ENCODE data around the gene GSPT1. TPM values are rescaled to one million over a fixed set of nuclear protein-coding genes. Genes with fewer than 3 reads are reported as not detected.

GSPT1 gene
- total RNA-seq, 1 donor from 2014 or later = 32.1 TPM

DNA sequence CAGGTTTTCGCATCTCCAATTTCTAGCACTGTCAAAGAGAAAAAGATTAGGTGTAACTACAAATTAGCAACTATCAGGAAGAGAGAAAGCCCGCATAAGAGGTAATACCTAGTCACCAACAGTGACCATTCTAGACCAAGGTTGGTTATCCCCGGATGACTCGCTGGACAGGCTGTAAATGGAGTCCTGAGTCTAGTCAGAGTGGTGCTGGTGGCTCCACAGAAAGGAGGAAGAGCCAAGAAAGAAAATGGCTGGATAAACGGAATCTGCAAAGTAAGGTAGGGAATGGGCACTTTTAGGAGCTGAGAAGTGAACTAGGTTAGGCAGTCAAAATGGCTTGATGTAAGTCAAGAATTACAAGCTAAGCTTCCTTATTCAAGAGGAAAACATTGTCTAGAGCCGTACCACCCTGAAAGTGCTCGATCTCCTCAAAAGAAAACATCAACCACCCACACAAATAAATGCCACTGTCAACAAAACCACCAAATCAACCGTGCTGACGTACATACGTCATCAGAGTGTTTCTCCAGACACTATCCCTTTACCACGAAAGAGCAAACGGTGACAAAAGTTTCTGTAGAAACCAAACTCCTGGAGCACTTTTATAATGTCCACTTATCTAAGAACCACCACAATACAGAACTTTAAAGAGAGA is 2.2 kb downstream of the GSPT1 start:
- peak in 1 of 2 donors; percentile 43 for DNase-seq (ENCODE audit: low read depth in 2 of 2)

DNA sequence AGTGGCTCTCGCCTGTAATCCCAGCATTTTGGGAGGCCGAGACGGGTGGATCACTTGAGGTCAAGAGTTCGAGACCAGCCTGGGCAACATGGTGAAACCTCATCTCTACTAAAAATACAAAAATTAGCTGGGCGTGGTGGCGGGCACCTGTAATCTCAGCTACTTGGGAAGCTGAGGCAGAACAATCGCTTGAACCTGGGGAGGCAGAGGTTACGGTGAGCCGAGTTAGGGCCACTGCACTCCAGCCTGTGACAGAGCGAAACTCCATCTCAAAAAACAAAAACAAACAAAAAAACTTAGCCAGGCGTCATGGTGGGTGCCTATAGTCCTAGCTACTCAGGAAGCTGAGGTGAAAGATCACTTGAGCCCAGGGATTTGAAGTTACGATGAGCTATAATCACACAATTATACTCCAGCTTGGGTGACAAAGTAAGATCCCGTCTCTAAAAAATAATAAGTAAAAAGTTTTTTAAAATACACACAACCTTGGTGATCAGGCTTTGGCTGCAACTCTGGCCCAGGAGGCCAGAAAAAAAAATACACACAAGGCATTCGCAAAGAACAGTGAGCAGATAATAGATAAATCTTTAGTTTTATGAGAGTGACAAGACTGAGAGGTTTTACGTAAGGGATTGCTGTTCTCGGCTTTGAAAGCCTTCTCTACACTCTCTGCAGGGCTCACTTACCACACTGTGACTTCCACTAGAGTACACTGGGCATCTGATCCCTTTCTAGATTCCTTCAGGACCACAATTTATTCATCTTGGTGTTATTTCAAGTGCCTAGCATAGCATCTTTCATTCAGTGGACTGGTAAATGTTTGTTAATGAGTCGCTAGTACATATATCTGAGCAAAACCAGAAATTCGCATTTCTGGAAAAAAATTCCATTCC is 5.9 kb downstream of the GSPT1 start:
- no peak for DNase-seq (ENCODE audit: low read depth in 2 of 2)

DNA sequence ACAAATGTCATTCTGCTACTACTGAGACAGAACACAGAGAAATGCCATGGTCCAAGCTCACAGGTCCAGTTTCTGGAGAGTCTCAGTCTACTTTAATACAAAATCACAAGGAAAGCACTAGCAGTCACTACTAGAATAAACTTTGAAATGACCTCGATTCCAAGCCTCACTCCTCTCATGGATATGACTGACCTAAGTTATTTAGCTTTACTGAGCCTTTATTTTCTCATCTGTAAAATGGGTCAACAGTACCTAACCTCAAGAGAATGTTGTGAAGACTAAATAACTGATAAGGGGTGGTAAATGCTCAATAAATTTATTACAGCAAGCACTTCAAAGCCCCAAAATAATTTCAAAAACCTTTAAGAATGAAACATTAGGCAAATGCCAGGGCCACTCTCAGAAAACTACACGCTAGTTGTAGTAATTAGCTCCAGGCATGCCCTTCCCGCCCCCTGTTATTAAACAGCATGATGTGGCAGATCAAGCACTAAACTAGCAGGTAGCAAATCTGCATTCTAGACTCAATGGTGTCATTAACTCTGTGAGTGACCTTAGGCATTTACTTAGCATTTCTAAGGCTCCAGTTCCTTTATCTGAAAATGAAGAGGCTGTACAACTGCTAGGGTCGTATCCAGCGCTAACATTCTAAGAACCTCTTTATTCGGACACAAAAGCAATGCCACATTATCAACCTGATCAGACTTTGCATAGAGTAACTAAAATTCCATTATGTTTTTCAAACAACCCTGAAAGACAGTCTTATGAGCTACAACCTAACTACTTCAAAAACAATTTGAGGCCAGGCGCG is 8.4 kb downstream of the GSPT1 start:
- DNase-seq (ENCODE audit: low read depth in 2 of 2) = no peak

DNA sequence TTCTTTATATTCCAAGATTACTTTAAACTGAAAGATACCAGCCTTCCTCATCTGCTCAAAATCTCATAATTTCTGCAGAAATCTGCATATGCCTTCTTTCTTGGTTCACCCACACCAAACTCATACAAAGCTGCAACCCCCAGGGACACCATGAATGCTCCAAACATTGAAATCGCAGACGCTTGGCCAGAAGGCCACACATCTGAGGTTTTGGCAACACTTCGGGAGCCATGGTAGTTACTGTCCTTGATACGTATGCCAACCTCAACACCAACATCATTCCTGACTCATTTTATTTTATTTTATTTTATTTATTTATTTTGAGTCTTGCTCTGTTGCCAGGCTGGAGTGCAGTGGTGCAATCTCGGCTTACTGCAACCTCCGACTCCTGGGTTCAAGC is 11.8 kb downstream of the GSPT1 start:
- DNase-seq (ENCODE audit: low read depth in 2 of 2) = no peak

DNA sequence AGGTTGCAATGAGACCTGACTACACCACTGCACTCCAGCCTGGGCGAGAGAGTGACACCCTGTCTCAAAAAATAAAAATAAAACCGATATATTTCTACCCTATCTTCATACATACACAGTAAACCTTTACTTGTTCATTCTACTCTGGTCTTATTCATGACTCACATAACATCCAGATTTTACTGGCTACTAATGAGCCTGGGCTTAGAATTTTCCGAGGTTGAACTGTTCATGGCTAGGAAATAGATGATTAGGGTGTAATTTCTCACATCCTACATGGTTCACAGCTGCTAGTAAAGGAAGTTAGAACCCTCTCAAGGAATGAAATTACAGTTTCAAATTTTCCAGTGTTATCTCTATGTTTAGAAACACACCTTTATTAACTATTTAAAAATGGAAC is 14.7 kb downstream of the GSPT1 start:
- DNase-seq (ENCODE audit: low read depth in 2 of 2) = peak in 1 of 2 donors; percentile 59

DNA sequence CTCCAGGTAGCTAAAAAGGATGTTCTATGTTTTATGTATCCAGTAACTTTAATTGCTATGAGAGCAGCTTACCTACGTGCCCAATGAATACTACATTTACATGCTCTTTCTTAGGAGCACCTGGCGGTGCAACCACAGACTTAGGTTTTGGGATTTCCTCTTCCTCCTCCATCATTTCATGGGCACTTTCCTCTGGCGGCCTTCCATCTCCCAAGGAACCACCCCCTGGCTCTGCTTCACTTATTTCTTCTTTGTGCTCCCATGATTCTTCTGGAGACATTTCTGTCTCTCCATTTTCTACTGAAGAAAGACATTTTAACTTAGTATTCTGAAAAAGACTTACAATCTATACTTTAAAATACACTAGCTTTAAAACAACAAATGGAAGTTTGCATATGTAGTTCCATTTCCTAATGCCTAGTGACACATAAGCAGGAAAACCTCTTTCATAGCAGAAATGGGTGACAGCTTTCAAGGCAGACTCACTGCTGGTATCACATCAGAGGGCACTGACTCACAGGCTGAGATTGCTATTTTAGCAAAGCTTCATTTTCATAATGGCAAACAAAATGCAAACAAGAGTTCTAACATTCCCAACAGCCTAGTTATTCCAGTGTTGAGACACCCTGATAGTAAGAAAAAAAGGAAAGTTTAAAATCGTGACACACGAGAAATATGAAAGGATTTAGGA is 19.1 kb downstream of the GSPT1 start:
- DNase-seq (ENCODE audit: low read depth in 2 of 2) = peak; percentile 45 to 80

DNA sequence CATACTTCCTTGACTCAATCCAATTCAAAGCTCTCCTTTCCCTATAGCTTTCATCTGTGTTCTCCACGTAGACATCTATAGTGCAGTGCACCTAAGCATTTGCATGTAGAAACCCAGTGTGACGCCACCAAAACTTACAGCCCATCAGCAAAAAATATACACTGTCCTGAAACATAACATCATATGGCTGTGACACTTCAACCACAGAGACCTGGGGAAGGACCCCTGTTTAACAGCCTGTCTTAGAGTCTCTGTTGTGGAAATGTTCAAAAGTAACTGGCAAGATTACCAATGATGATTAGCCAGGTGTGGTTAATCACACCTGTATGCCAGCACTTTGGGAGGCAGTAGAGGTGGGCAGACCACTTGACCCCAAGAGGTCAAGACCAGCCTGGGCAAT is 22.2 kb downstream of the GSPT1 start:
- no peak for DNase-seq (ENCODE audit: low read depth in 2 of 2)

DNA sequence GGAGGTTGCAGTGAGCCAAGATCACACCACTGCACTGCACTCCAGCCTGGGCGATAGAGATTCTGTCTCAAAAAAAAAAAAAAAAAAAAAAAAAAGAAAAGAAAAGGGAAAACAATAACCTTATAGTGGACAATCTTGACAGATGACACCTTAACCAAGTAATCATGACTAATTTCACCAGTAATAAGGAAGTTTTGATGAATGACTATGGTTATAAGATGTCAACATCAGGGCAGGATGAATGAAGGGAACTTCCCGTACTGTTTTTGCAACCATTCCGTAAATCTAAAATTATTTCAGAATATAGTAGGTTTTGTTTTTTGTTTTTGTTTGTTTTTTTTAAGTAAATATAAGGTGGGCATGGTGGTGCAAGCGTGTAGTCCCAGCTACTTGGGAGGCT is 23.0 kb downstream of the GSPT1 start:
- DNase-seq (ENCODE audit: low read depth in 2 of 2) = no peak

DNA sequence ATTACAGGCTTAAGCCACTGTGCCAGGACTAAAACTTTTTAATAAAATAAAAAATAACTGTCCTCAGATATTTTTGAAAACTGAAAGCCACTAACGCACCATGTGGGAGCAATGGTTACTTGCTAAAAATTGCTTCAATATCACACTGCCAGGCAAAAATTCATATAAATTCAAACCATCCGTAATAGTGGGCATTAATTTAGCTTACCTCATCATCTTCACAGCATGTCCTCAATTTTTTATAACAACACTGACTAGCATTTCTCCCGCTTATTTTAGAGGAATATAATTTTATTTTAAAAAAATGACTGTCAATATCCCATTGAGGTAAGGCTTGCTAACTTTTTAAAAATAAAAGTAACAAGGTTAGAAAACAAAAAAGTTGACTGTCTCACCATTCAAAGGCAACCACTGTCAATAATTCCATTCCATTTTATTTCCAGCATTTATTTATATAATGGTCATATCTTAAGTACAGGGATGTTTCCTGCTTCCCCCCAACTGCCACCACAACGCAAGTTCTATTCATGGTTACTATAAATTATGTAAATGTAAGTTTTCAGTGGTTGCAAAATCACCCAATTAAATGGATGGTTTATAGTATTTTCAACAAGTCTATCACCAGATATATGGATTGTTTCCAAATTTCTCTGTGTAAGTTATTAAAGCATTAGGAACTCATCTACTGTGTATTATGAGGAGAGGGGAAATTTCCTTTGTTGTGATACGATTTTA is 25.4 kb downstream of the GSPT1 start:
- no peak for DNase-seq (ENCODE audit: low read depth in 2 of 2)

DNA sequence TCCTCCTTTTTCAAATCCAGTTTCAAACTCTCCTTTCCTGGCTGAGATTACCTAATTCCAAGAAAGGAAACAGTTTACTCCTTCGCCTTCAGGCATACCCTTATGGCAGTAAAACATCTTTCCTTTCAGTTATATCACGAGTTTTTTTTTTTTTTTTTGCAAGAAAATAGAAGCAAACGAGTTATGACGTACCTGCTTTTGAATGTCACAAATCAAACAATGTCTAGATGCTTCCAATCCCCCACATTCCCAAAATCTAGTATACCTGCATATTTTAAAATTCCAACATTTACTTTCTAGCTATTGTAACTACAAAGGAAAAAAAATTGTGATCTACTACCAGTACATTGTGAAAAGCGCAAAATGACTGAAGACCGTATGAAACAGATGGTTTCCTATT is 28.9 kb downstream of the GSPT1 start:
- DNase-seq (ENCODE audit: low read depth in 2 of 2) = no peak

DNA sequence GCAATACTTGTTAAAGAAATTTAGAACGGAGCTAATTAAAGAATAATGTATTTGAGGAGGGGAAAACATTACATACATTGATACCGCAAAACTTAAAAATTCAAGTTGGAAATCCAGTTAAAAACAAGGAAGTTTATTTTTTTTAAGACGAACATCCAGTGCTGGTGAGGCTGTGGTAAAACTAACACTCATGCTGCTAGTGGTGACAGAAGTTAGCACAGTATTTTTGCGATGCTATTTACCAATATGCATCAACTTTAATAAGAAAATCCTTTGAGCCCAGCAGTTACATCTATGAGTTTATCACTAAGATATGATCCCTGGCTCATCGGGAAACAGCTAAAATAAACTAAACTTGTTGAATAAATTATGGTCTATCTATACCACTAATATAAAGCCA is 31.7 kb downstream of the GSPT1 start:
- no peak for DNase-seq (ENCODE audit: low read depth in 2 of 2)

DNA sequence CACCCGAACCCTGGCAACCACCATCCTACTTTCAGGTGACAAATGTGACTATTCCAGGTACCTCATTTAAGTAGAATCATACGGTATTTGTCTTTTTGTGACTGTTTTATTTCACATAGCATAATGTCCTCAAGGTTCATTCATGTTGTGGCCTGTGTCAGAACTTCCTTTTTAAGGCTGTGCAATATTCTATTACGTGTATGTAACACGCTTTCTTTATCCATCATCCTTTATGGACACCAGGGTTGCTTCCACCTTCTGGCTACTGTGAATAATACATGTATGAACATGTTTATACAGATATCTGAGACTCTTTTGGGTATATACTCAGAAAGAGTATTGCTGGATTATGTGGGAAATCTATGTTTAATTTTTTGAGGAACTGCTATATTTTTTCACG is 35.7 kb downstream of the GSPT1 start:
- DNase-seq (ENCODE audit: low read depth in 2 of 2) = no peak

DNA sequence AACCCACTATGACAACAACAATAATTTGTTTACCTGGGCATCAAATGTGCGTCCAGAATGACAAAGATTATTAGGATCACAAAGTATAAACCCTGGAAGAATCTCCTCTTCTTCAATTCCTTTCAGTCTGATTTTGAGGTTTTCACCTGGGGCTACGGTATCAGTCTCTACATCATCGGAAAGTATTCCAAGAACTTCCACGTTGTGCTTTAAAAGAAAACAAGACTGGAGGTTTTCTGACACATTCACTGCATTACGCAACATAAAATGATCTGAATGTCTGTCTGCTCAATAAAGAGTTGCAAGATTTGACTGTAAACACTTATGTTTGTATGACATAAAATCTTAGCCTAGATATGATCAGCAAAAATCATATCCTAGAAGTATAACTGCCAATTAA is 38.4 kb downstream of the GSPT1 start:
- DNase-seq (ENCODE audit: low read depth in 2 of 2) = no peak

DNA sequence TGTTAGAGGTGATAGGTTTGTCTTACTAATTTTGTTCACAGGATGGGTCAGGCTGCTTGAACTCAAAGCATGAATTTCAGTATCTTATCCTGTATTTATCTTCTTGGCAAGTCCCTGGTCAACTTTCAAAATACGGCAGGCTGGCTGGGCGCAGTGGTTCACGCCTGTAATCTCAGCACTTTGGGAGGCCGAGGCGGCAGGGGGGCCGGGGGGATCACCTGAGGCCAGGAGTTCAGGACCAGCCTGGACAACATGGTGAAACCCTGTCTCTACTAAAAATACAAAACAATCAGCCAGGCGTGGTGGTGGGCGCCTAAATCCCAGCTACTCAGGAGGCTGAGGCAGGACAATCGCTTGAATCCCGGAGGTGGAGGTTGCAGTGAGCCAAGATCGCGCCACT is 39.5 kb downstream of the GSPT1 start:
- DNase-seq (ENCODE audit: low read depth in 2 of 2) = no peak

DNA sequence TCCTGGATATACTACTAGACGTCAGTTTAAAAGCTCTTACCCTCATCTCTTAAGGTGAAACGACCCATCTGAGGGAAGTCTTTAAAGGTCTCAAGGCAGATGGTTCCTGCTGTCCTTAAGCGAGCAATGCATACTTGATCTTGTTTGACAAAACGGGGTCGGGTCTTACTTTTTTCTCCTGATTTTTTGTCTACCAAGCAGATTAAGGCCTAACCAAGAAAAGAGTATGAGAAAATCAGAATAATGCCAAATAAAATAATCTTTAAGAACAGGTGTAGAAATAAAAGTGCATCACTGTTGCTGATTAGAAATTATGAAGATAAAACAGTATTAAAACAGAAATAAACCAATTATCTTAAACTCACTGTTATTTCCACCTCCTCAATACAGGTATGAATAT is 40.0 kb downstream of the GSPT1 start:
- no peak for DNase-seq (ENCODE audit: low read depth in 2 of 2)

DNA sequence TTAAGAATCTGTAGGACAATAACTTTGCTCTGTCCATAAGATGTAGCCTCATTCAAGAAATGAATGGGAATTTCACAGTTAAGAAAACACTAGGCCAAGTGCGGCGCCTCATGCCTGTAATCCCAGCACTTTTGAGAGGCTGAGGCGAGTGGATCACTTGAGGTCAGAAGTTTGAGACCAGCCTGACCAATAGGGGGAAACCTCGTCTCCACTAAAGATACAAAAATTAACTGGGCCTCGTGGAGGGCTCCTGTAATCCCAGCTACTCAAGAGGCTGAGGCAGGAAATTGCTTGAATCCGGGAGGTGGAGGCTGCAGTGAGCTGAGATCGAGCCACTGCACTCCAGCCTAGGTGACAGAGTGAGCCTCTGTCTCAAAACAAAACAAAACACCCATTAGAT is 44.6 kb downstream of the GSPT1 start:
- peak in 1 of 2 donors; percentile 61 for DNase-seq (ENCODE audit: low read depth in 2 of 2)

DNA sequence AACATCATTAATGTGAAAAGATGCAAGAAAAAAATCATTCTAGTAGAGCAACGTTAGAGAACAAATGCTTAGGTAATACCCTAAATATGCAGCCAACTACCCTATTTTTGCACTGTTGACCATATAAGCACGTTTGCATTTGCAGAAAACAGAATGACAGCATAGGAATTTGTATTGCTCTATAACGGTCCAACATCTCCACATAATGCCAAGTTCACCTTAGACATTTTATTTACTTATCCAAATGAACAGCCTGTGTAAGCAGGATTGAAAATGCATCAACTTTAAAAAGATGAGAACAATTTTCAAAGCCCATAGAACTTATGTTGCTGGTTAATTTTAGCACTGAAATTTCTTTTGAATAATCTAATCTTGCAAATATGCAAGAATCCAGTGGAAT is 45.4 kb downstream of the GSPT1 start:
- no peak for DNase-seq (ENCODE audit: low read depth in 2 of 2)

DNA sequence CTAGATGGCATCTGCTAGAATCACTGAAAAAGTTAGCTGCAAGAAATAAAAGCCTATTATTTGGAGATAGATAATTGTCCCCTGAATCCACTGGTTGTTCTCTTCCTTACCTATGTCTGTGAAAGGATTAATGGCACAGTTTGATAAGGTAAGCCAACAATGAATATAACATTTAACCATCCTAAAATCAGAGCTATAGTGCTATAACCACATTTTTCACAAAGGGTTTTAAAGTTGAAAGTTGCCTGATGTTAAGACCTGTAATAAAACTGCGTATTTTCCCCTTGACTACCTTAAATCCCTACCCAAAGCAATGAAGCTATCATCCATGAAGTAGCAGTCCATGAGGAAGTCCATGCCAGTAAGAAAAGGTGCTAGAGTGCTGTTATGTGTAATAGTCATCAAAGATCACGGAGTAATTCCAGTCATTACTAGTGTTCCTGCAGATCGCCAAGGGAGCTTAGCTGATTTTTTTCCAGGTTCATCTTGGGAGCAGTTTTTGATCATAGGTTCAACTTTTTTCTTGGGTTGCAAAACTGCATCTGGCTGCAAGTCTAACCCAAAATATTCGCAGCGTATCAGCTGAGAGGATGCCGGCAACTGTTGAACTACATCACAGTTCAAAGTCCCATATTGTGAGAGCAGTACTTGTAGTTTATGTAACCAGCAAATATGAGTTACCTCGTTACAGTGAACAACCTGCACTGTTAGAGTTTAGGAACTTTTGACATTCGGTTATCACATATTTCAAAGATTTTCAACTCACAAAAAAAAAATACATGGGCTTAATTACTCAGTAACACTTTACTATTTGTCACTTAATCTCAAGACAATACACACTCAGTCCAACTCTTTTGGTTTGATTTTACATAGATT is 46.2 kb downstream of the GSPT1 start:
- no peak for DNase-seq (ENCODE audit: low read depth in 2 of 2)

DNA sequence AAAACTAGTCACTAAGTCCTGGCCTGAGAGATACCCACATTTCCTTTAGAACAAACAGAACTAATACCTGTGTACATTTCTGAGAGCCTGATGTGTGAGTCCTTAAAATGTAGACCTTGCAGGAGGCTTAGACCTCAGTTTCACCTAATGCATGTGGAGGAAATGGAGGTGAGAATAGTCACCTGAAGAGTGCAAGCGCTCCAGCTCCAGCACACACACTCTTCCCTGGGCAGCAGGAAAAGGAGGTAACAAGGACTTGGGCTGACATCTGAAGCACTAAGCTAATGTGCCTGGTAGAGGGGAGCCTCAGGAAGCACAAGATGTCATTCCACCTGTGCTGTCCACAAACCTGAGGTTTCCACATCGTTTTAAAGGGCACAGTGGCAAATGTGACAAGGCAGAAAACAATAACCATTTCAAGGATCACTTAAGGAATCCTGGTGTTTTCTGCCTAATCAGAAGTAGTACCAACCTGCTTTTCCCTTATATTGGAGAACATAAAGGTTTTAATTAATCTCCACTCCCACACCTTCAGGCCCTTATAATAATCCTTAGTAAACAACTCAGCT is 47.3 kb downstream of the GSPT1 start:
- DNase-seq (ENCODE audit: low read depth in 2 of 2) = no peak

DNA sequence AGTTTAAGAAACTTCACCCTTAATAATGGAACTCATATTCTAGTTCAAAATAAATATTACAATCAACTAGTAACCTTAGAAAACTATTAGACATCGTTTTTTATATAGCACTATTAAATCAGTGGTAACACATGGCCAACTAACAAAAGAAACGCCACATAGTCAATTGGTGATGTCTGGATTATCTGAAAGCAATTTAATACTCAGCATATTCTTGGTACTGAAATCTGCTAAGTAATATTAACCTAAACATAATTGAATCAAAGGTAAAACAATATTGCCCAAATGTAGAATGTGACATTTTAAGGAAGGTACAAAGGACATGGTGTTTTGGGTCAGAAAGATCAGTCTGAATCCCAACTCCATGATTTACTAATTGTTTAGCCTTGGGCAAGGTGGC is 53.3 kb downstream of the GSPT1 start:
- no peak for DNase-seq (ENCODE audit: low read depth in 2 of 2)
